Superior temporal gyrus (tissue), 1 donor: ENCODE results near the gene ACBD5.
A peak's percentile ranks its signal among the peaks of the same experiment; 100 is the strongest.
"Not testable (repeated sequence)": the region's sequence is repeated elsewhere in the genome, so short reads cannot be mapped to it uniquely, and the experiment has no call there.

Source experiments
- DNase-seq: peaks from one replicate; pipeline ENCODE4 v3.0.0-alpha.2; 2016; ENCODE audit errors: extremely low spot score

ACBD5 gene

DNA sequence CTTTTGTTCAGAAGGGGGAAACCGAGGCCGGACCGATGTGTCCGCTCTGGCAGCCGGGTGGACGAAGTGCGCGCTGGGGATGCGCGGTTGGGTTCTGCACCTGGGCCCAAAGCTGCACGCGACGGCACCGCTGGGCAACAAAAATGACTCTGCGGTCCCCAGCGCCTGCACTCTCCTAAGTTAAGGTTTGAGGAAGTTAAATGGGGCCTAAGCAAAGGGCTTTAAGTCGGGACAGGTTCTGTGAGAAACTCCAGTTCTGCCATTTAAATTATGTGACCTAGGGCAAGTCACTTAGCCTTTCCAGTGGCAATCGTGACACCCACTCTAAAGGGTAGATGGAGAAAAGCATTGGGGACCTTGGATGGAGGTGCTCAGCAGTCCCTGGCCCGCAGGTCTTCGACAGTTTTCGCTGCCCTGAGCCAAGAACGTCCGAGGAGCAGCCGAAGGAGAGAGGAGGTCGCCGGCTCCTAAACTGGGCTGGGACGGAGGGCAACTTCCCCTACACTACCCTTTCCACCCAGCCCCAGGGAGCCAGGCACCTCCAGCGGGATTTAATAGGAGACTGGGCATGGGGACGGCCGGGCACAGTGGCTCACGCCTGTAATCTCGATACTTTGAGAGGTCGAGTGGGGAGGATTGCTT is 534 bp upstream of the ACBD5 start:
- DNase-seq, result peak; percentile 64

DNA sequence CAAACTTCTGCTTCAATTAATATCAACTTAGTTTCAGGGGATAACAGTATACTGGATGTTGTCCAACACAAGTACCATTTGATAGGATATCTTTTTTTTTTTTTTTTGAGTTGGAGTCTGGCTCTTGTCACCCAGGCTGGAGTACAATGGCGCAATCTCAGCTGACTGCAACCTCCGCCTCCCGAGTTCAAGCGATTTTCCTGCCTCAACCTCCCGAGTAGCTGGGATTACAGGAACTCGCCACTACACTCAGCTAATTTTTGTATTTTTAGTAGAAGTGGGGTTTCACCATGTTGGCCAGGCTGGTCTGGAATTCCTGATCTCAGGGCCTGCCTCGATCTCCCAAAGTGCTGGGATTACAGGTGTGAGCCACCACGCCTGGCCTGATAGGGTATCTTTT is 3.1 kb downstream of the ACBD5 start:
- not testable (repeated sequence) for DNase-seq

DNA sequence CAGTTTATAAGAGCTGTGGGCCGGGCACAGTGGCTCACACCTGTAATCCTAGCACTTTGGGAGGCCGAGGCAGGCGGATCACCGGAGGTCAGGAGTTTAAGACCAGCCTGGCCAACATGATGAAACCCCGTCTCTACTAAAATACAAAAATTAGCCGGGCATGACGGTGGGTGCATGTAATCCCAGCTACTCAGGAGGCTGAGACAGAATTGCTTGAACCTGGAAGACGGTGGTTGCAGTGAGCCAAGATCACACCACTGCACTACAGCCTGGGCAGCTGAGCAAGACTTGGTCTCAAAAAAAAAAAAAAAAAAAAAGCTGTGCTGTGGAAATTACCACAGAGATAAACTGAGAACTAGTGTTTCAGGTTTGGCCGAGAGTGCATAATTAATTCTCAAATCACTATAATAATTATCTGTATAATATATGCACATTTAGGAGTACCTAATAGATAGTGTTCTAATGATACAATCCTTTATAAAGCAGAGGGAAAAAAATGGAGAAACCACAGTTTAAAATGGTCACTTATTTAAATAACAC is 3.9 kb downstream of the ACBD5 start:
- DNase-seq, result not testable (repeated sequence)

DNA sequence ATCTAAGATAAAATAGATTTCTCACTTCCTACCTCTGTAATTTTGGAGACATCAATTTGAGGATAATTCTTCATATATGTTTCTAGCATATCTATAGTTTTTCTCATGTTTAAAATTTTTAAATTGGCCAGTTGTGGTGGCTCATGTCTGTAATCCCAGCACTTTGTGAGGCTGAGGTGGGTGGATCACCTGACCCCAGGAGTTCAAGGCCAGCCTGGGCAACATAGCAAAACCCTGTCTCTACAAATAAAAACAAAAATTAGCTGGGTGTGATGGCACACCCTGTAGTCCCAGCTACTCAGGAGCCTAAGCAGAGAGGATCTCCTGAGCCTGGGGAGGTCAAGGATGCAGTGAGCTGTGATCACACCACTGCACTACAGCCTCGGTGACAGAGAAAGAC is 4.9 kb downstream of the ACBD5 start:
- DNase-seq, result no peak

DNA sequence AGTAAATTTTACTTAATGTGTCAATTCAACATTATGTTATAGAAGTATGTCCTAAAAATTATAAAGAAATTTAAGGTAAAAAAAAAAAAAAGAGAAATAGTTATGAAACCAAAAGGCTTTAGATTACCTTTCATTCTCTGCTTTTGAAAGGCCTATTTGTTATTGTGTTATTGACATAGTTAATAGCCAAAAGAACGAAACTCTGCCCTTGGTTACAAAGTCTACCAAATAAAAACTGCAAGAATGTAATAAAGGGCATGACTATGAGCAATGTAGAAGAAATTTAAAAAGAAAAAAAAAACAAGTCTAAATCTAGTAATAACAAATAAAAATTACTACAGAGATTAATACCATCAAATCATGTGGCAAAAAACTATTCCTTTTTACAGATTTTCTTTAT is 10.6 kb downstream of the ACBD5 start:
- DNase-seq, result no peak

DNA sequence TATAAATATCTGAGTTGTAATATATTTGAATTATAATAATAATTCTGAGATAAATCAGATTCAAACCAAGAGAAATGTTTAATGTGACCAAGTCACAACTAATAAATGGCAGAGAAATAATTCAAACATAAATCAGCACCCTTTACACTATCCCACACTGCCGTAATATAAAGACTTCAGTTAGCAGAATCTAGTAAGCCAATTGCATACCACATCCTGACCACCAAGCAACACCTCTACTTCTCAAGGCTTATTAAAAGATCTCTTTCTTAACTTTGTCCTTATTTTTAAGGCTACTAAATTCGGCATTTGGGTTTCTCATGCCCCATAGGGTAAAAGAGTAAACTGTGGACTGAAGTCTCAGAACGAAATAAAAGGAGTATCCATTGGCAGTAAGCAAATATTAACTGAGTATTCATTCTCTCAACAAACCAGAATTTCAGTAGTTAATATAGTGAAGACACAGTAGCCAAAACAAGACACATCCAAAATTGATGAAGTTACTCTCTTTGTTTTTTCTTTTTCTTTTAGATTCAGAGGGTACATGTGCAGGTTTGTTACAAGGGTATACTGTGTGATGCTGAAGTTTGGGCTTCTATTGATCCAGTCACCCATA is 14.8 kb downstream of the ACBD5 start:
- peak; percentile 7 for DNase-seq

DNA sequence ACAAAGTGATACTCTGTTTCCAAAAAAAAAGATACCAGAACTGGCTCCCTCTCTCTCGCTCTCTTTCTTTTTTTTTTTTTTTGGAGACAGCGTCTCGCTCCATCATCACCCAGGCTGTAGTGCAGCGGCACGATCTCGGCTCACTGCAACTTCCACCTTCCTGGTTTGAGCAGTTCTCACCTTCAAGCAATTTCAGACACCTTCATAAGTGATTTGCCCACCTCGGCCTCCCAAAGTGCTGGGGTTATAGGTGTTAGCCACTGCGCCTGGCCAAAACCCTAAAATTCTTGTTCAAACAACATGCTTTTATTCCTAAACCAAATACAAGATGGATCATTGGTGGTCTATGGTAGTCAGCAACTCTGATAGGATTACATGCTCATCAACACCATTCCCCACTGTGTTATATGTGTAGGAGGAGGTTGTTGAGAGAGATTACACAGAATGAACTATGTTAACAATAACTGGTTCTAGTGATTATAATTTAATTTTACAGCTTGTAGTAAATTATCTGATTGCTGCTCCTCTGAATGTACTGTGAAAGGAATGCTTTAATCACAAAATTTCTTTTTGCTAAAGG is 15.5 kb downstream of the ACBD5 start:
- peak; percentile 6 for DNase-seq

DNA sequence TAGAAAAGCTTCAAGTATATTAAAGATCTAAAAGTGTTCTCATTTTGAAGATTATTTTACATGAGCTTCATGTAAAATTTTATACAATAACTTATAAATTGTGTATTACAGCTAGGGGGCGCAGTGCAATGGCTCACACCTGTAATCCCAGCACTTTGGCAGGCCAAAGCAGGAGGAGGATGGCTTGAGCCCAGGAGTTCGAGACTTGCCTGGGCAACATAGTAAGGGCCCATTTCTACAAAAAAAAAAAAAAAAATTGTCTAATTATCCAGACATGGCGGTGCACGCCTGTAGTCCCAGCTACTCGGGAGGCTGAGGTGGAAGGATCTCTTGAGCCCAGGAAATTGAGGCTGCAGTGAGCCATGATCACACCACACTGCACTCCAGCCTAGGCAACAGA is 16.6 kb downstream of the ACBD5 start:
- no peak for DNase-seq

DNA sequence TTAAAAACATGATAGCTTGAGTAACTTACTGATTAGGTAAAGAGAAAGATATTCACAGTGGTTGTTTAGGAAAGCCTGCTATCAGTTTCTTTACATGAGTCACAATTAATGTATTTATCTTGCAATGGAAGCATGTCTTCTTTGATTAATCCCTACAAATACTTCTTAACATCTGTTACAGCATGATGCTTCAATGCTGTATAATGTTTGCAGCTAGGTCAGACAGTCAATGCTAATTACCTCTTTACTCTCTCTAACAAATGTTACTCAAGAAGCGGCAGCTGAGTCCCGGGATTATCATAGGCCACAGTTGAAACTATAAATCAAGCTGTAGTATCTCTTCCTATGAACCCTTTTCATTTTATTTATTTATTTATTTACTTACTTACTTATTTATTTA is 33.2 kb downstream of the ACBD5 start:
- no peak for DNase-seq

DNA sequence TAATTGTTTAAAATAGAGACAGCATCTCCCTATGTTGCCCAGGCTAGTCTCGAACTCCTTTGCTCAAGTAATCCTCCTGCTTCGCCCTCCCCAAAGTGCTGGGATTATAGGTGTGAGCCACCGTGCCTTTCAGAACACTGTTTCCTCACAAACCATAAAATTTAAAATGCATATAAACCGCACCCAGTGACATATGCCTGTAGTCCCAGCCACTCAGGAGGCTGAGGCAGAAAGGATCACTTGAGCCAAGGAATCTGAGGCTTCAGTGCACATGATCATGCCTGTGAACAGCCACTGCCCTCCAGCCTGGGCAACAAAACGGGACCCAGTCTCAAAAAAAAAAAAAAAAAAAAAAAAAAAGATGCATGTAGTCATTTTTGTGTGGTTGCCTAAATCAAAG is 36.8 kb downstream of the ACBD5 start:
- no peak for DNase-seq

DNA sequence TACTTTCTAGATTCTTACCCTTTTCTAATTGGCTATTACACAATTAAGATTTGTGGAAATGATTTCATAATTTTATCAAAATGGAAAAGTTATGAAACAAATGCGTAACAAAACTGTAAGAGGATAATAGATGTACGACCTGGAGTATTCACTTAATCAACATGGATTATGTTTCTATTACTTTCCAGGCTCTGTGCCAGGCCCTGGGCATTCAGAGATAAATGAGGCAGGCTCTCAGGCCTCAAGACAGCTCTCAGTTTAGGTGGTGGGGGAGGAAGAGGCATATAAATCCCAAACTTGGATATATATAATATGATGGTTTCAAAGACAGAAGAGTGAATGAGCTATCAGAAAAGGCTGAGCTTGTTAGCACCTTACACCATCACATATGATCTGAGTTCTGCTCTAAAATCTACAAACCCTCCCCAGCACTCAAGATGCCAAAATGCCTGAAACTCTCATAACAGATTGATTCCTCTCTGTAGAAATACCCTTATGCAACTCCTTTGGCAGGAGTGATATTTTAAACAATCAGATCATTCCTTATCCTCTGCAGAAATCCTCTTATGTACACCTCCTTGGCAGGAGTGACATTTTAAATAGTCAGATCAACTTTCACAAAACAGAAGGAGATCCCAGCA is 42.5 kb downstream of the ACBD5 start:
- peak; percentile 24 for DNase-seq

DNA sequence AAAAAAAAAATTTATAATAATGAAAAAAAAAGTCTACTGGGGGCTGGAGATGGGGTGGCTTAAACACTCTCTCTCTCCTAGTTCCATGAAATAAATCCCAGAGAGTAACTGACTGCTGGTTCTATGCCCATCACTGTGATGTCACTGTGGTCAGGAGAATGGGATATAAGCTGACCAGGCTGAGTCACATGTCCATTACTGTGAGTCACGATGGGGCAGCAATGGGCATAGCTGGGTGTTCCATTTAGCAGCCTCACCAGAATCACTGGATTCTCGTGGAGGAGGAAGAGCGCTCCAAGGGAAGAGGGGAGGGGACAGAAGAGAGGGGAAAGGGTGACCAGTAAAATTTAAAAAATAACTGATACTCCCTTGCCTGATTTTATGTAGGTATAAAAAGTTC is 48.3 kb downstream of the ACBD5 start:
- DNase-seq, result peak; percentile 37

DNA sequence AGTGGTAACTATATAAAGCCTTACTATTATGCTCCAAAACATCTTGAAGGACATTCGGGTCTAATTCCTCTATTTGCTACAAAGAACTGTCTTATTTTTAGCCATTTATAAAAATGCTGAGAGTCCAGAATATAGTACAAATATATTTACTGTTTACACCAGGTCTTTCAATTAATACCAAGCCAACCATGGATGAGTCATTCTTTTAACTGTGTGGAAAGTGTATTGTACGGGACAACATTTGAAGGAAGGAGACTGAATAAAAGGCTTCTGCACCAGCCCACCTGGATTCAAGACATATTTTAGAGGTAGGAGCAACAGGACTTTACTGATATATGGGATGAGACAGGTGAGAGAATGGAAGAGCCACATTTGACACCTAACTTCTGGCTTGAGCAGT is 50.1 kb downstream of the ACBD5 start:
- no peak for DNase-seq

DNA sequence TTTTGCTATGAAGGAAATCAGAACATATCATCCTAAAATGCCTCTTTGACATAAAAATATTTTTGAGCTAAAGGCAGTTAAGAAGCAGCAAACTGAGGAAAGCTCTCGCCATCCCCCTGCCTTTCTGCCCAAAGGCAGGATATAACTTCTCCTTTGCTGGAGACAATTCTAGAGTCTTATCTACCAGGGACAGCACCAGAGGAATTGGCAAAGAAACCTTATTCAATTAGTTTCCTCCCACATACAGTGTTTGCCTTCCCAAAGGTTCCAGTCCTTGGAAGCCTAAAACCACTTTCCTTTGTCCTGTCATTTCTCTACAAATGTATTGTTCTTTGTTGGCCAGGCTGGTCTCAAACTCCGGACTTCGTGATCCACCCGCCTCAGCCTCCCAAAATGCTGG is 51.7 kb downstream of the ACBD5 start:
- DNase-seq, result no peak

DNA sequence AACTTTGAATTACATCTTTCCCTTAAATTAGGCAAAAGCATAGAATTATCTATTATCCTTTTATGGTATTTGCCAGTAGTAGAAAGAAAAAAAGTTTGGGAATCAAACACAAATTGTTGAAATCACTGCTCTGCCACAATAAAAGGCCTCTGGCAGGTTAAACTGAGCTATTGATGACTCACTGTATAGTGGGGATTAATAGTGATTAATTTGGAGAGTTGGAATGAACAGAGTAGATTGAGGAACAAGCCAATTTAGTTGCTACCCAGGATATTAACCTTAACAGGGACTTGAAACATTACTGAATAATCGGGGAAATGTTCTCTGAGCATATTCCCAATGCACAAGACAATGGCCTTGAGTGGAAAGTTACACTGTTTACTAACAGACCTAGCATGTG is 52.3 kb downstream of the ACBD5 start:
- DNase-seq, result no peak

DNA sequence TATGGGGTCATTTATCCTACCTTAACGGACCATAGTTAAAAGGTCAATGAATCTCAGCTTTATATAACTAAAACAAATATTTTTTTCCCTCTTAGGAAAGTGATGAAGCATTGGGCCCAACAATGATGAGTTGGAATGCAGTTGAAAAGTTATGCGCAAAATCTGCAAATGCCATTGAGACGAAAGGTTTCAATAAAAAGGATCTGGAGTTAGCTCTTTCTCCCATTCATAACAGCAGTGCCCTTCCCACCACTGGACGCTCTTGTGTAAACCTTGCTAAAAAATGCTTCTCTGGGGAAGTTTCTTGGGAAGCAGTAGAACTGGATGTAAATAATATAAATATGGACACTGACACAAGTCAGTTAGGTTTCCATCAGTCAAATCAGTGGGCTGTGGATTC is 70.7 kb downstream of the ACBD5 start:
- no peak for DNase-seq

DNA sequence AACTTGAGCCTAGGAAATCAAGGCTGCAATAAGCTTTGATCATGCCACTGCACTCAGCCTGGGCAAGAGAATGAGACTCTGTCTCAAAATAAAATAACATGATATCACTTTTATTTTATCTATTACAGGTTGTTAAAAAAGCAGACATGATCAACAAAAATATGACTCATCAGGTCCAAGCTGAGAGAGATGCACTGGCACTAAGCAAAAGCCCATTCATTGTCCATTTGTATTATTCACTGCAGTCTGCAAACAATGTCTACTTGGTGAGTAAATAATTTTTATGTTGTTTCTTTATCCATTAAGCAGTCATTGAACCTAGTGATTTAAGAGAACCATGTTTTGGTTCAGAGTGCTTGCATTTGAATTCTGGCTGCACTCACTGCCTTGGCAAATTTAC is 82.2 kb downstream of the ACBD5 start:
- DNase-seq, result no peak

DNA sequence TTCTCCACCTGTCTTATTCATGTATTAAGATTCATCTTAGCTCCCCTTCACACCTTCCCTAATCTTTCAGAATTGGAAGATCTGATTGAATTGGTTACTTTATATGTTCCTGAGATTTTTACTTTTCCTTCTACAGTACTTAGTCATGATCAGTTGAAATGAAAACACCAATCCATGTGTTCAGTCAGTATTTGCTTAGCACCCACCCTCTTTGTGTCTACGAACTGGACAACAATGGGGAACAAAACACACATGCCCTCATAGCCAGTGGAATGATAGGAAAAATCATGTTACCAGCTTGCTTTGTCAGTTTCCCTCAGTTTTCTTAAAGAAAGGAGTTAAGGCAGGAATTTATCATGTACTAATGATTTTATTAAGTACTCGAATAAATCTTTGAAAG is 83.4 kb downstream of the ACBD5 start:
- no peak for DNase-seq

DNA sequence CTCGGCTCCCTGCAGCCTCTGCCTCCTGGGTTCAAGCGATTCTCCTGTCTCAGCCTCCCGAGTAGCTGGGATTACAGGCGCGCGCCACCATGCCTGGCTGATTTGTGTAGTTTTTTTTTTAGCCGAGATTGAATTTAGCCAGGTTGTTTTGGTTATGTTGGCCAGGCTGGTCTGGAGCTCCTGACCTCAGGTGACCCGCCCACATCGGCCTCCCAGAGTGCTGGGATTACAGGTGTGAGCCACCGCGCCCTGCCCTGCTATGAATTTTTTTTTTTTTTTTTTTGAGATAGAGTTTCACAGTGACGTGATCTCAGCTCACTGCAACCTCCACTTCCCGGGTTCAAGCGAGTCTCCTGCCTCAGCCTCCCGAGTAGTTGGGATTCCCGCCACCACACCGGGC is 84.0 kb downstream of the ACBD5 start:
- DNase-seq, result not testable (repeated sequence)

DNA sequence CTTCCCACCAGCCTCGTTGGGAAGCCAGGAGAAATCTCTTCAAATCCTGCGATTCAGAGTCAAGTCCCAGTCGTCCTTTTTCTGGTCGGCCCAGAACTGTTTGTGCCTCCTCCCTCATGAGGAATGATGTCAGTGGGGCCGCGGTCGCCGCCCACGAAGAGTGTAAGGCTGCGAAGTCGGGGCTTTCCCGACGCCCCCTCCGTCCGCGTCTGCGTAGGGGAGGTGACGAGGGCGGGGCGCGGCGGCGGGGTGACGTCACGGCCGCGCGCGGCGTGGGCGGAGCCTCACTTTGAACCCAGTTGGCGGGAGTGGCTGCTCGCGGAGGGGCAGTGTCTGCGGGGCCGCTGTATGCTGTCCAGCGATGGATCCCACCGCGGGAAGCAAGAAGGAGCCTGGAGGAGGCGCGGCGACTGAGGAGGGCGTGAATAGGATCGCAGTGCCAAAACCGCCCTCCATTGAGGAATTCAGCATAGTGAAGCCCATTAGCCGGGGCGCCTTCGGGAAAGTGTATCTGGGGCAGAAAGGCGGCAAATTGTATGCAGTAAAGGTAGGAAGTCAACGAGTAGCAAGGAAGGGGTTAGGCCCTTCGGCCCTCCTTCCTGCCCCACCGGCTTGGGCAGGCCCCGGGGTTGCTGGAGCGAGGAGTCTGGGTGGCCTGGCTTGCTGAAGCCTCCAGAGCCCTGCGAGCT is 85.4 kb downstream of the ACBD5 start, which contains the start of gene MASTL:
MASTL (plus strand) TSS at position 287 of the 689 bp plus-strand sequence; CDS start at position 362, 75 bp downstream.
- peak; percentile 90 for DNase-seq

DNA sequence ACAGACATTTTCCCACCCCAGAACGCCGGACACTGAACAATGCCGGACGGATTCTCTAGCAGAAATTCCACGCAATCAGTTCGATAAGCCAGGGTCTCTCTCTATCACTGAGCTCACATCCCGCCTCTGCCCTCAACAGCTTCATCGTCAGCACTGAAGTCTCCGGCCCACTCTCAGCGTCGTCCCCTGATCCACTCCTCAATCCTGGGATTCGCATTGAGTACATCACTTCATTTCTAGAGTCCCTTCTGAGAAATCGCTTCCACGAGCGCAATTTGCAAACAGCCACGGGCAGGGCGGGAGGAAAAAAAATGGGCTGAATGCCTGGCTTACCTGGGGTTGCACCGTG is 86.8 kb downstream of the ACBD5 start:
- DNase-seq, result peak; percentile 39

DNA sequence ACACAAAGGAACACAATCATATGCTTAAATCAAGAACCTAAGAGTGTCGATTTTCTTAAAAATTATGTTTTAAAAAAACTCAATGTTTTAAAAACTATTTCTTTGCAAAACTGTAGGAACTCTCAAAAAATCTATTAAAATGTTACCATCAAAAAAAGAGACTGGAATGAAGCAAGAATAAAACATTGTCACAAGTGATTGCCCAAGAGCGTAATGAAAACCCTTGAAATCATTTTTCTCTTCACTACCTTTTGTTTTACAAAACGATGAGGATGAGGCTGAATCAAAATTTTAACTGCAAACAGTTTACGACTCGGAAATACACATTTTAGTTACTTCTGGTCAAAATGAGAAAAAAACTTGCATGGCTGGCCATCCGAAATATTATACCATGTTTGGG is 87.3 kb downstream of the ACBD5 start:
- no peak for DNase-seq
